Measurements from ENCODE around the gene FRAS1.

DNA sequence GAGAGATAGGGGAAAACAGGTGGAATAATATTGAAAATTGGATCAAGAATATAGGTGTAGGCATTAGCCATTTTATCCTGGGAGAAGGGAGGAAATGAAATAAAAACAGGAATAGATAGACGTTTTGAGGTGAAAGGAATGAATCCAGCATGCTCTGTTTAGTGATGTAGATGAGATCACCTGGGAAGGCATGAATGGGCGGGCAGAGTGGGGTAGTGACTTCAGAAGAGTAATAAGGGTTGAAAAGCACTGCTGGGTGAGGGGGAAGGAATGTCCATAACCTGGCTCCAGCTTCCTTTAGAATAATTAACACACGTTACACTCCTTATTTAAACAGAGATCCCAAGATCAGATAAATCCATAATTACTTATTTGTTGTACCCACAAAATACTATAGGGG lies 303.3 kb downstream of the FRAS1 start:
- TF ChIP-seq POU5F1 (IDR thresholded peaks at IDR 0.05; ENCODE audit: low read depth, low read length): no peak
- TF ChIP-seq RAD21 (IDR thresholded peaks at IDR 0.05 in 1 of 2, conservative IDR thresholded peaks at IDR 0.05 in 1 of 2; ENCODE audit: low read depth in 2 of 2, low read length in 2 of 2): no peak
- TF ChIP-seq GTF2F1 (IDR thresholded peaks at IDR 0.05; ENCODE audit: borderline replicate concordance, low read depth, low read length): no peak
- no peak for TF ChIP-seq POLR2AphosphoS5 (IDR thresholded peaks at IDR 0.05; ENCODE audit: low read depth, low read length)
- TF ChIP-seq YY1 (IDR thresholded peaks at IDR 0.05; ENCODE audit: low read depth, low read length): no peak
- TF ChIP-seq, protein P1, sequence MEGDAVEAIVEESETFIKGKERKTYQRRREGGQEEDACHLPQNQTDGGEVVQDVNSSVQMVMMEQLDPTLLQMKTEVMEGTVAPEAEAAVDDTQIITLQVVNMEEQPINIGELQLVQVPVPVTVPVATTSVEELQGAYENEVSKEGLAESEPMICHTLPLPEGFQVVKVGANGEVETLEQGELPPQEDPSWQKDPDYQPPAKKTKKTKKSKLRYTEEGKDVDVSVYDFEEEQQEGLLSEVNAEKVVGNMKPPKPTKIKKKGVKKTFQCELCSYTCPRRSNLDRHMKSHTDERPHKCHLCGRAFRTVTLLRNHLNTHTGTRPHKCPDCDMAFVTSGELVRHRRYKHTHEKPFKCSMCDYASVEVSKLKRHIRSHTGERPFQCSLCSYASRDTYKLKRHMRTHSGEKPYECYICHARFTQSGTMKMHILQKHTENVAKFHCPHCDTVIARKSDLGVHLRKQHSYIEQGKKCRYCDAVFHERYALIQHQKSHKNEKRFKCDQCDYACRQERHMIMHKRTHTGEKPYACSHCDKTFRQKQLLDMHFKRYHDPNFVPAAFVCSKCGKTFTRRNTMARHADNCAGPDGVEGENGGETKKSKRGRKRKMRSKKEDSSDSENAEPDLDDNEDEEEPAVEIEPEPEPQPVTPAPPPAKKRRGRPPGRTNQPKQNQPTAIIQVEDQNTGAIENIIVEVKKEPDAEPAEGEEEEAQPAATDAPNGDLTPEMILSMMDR (IDR thresholded peaks at IDR 0.05; ENCODE audit: control extremely low read depth in 1 of 3, insufficient read depth in 1 of 3, low read depth in 1 of 3, low read length in 3 of 3): no peak

Data from H1 (cell line).